Stimulated activated CD8-positive, alpha-beta memory T cell treated with anti-CD3 and anti-CD28 coated beads, Interleukin-7, amount 100 ng/mL, for 48 hours (primary cell): ENCODE measurements around the gene EXOC4.

Experiments
- DNase-seq, 2 donors: peaks; one replicate each; pipeline ENCODE4 v3.0.0-alpha.2; 2020; ENCODE audit warnings: low read depth in 1 of 2; ENCODE audit errors: extremely low read depth in 1 of 2

The EXOC4 gene

DNA sequence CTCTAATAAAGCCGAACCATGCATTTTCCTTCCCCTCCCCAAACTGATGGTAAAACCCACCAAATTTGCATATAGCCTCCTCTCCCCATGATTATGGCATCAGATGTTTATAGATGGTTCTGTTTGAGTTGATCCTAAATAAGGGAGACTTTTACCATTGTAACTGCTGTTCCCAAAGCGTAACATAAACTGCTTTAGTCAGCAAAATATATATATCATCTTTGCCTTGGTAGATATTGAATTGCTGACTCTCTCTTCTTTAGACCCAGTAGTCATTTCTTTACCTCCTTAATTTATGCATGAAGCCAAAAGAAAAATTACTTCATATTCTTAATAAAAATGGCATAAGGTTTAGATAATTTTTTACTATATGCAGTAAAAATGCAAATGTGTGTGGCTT is 788.1 kb downstream of the EXOC4 start:
- DNase-seq: no peak

DNA sequence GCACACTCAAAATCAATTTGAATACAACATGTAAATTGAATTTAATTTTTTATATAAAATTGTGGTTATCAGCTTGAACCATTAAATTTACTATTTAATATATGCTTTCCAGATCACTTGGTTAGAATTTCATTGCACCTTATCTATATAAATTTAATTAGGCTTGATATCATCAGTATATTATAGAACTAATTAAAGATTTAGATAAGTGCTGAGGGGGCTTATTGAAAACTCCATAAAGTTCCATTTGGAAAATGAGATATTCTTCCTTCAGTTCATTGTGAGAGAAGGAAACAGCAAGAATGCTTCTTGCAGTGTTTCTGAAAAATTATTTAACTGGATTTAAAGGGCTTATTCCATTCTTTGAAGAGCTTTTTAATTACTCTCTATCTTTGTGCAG is 788.6 kb downstream of the EXOC4 start:
- DNase-seq: no peak

DNA sequence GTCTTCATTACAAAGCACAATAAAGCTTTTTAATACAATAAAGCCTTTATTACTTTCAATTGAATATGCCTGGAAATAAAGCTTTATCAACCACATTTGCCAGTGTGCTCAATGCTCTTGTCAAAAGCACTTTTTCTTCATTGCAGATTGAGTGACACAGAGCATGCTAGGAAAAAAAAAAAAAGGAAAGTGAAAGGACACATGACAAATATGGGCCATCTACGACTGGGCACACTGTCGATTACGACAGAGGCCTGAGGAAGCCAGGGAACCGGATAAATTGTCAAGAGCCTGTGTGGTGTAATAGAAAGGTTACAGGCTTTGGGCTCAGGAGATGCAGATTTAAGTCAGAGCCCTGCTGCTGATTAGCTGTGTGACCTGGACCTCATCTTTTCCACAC is 789.4 kb downstream of the EXOC4 start:
- no peak for DNase-seq

DNA sequence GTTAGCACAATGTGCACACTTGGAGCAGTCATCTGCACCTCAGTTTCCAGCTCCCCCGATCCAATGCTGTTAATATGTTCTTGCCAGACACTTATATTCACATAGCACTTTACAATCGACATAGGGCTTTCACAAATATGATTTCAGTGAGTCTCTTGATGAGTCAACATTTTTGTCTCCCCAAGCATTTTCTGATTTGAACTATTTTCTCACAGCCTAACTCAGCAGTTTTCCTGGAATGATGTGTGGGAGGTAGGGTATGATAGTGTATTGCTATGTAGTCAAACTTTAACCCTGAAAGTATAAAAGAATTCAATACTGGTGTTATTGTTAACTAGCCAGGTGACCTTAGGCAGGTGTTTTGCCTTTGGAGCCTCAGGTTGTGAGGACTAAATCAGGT is 791.8 kb downstream of the EXOC4 start:
- no peak for DNase-seq

DNA sequence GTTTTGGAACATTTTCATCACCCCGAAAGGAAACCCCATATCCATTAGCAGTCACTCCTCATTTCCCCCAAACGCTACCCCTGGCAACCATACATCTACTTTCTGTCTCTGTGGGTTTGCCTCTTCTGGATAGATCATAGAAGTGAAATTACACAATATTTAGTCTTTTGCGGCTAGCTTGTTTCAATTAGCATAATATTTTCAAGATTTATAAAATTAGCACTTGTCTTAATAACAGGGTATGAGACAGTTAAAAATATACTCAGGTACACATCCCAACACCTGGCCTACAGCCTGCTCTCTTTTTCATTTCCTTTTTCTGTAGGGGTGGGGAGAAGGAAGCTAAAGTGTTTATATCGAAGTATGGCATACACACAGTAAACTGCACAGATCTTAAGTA is 792.8 kb downstream of the EXOC4 start:
- no peak for DNase-seq

DNA sequence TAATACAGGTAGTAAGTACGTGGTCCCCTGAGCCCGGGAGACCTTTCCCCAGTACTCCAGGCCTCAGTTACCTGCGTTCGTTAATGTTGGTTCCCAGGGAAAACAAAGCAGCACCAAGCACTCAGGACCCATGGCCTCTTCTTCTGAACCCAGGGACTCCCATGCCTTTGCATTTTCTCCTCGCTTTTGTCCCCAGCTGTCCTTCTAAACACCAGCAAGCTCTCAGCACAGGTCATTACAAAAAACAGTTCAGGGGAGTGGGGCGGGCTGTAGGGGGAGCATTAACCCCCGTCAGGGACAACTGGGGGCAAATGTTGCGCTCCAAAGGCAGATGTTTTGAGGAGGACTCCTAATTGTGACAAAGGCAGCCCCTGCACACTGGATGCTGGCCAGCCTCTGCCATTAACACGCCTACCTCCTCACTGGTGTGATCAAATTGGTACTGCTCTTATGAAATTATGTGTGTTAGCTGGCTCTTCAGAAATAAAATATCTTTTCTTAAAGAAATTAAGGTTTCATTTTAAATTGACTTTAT is 793.8 kb downstream of the EXOC4 start:
- no peak for DNase-seq

DNA sequence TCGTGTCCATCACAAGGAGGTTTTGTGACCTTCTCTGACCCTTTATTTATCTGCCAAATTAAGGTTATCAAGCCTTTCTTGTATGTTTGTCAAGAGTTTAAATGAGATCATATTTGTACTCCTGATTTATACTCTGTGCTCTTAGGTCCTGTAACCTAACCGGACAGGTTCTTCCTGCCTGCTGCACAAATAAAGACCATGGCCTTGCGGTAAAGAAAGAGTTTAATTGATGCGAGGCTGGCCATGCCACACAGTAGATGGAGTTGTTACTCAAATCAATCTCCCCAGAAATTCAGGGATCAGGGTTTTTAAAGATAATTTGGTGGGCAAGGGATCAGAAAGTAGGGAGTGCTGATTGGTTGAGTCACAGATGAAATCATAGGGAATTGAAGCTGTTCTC is 794.8 kb downstream of the EXOC4 start:
- DNase-seq: no peak

DNA sequence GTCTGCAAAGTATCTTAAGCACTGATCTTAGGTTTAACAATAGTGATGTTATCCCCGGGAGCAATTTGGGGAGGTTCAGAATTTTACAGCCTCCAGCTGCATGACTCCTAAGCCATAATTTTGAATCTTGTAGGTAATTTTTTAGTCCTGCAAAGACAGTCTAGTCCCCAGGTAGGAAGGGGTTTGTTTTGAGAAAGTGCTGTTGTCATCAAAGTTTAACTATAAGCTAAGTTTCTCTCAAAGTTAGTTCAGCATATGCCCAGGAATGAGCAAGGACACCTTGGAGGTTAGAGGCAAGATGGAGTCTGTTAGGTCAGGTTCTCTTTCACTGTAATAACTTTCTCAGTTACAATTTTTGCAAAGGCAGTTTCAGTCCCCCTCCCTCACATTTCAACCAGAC is 795.3 kb downstream of the EXOC4 start:
- DNase-seq: no peak

DNA sequence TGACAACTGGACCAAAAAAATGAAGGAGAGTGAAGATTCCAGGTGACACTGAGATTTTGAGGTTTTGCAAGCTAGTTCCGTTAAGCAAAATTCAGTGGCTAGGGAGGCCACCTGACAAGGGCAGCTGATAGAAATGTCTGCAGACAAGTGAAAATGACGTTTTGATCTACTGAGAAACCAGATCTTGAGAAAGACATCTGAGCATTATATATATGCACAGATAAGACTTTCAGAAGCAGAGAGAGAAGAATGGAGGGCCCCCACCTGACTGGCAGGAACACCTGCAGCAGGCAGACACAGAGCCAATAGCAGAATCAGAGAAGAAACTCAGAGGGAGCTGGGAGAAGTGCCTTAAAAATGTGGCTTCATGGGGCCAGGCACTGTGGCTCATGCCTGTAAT is 798.1 kb downstream of the EXOC4 start:
- DNase-seq: no peak

DNA sequence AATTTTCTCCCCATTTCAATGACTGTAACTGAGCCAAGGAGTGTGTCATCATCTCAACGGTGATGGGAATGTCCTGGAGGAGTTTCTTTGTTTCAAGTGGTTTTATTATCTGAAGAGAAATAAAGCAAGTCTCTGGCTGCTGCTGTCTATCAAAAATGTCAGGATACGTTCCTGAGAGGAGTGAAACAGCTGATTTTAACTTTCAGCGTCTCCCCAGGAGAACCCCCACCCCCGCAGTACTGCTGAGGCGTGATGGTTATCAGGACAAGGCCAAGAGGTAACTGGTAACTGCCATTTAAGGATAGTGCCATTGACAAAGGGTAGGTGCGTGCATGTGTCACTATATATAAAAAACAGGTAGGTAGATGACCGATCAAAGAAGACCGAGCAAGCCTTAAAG is 803.9 kb downstream of the EXOC4 start:
- no peak for DNase-seq

DNA sequence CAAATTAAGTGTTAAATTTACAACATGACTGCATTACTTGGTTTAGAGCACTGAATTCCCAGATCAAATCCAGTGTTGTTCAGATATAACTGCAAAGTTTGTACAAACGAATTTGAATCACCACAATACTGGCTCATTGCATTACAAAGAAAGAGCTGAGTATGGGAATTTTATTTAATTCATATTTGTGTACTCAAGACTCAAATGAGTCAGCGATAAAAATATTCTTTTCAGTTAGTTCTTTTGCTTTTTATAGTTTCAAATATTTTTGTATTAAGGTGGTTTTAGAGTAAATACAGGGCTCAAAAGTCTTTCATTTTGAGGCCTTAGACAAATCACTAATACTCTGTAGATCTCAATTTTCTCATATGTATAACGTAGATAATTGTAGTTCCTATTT is 805.6 kb downstream of the EXOC4 start:
- no peak for DNase-seq

DNA sequence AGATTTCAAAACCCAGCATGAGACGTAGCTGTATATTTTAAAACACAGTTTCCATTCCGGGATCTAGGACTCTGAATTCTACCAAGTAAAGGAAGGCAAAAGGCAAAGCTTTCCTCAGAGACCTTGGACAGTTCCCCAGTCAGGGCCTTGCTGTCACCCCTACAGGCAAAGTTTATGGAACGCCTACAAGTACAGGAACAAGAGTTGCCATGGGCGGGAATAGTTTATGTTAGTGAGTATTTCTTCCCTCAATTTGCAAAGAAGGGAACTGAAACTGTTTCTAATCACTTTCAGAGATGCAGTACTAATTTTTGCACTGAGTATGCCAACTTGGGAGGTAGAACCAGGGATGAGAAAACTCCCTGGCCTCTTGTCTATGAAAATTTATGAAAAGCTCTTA is 806.1 kb downstream of the EXOC4 start:
- DNase-seq: no peak

DNA sequence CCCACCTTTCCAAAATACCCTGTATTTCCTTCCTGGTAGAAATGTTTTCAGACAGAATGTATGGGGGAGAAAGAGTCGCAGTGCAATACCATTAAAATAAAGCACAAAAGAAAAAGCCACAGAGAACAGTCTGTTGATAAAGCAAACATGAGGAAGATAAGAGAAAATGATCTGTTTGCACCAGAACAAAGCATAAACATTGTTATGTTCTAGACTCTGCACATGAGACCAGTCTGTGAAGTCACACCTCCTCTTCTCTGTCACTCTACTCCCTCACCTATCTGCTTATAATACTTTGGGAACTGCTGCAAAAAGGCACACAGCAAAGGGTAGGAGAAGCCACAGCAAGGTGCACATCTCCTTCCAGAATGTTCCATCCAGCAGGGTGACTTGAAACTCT is 807.0 kb downstream of the EXOC4 start:
- DNase-seq: no peak

DNA sequence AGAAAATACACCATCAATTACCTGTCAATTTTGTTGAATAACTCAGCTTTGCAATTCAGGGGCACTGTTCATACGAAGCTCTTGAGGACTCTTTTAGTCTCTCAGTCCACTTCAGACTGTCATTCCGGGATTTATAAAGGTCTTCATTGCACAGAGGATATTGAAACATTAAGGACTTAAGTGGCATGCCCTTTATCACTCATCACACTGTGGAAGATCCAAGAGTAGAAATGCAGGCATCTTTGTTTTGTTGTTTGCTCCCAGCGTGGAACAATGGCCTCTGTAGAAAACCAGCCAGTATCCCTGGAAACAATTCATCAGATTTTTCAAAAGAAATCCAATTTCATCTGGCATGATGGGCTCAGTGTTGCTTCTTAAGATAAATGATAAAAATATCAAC is 808.0 kb downstream of the EXOC4 start:
- DNase-seq: no peak

DNA sequence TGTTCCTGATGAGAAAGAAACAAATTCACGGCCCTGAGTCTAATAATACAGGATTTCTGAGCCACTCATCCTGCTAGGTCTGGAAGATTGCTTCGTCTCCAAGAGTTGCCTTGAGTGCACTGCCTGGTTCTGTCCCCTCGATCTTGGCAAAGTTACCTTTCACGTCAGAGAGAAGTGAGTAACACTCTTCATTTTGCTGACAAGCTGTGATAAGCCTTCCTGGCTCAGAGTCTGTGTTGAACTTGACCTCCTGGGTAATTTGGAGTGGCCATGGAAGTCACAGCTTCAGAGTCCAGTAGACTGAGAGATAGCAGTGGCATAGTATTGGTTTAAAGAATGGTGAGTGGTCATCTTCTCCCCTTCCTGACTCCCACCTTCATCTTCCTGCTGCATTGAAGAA is 809.6 kb downstream of the EXOC4 start:
- DNase-seq: no peak

DNA sequence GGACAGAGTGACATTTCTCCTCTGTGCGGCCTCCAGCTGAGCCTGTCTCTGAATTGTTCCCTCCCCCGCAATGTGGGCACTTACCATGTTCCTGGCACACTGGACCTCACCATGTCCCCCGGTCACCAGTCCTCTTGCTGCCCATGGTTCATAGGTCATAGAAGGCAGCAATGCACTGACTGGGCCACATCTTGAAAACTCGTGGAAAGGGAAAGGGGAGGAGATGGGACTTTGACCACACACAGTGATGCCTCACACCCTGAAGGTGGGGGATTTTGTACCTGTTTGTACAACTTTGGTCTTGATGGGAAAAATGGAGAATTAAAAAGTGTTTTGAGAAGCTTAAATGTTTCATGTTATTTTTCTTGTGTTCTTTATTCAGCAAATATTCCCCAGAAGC is 812.5 kb downstream of the EXOC4 start:
- no peak for DNase-seq

DNA sequence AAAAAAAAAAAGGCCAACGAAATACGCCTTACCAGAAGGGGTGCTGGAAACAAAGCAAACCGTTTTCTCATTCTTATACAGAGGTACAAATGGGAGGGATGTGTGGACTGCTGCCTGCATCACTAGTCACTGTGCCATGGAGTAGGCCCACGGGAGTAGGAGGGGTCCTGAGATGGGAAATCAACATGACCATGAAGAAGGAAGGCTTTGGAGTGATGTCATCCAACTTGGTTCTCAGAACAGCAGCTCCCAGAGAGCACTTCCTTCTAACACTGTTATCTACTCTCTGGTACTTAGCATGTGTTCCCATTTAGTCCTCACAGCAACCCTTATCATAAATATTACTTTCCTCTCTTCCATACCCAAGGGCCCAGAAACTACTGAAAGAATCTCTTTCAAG is 814.3 kb downstream of the EXOC4 start:
- no peak for DNase-seq

DNA sequence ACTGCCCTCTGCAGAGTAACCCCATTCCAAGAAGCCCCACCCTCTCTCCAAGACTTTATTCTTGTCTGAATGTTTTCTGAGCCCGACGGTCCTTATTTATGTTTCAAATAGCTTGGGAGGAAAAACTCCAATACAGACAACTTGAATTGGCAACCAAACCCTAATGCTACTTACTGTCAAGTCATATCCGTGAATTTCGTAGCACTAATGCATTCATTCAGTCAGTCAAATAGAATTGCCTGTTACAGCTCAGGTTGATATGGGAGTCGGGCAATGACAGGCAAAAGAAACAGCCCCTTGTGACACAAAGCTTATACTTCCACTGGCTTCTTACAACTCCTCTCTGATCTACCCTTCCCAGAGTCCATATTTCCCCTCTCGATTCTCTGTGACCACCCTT is 815.8 kb downstream of the EXOC4 start:
- no peak for DNase-seq

DNA sequence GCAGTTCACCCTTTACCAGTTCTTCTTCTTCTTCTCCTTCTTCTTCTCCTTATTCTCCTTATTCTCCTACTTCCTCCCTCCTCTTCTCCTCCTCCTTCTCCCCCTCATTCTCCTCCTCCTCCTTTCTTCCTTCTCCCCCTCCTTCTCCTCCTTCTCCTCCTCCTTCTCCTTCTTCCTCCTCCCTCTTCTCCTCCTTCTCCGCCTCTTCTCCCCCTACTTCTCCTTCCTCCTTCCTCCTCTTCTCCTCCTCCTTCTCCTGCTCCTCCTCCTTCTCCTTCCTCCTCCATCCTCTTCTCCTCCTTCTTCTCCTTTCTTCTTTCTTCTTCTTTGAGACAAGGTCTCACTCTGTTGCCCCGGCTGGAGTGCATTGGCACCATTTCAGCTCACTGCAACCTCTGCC is 816.3 kb downstream of the EXOC4 start:
- no peak for DNase-seq

DNA sequence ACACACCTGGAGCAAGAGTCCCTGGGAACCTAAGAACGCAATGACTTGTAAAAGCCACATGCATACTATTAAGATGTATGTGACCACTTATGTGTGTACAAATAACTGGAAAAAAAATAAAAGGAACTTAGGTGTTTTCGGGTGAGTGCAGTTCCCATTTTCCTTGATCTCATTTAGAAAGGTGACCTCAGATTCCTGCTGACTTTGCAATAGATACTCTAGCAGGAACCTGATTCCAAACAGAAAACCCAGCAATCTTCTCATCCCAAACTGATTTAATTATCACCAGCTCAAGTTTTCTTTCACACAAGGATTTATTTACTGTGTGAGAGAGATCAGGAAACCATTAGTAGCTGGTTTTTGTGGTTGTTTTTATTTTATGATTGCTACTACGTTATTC is 817.8 kb downstream of the EXOC4 start:
- DNase-seq: no peak

DNA sequence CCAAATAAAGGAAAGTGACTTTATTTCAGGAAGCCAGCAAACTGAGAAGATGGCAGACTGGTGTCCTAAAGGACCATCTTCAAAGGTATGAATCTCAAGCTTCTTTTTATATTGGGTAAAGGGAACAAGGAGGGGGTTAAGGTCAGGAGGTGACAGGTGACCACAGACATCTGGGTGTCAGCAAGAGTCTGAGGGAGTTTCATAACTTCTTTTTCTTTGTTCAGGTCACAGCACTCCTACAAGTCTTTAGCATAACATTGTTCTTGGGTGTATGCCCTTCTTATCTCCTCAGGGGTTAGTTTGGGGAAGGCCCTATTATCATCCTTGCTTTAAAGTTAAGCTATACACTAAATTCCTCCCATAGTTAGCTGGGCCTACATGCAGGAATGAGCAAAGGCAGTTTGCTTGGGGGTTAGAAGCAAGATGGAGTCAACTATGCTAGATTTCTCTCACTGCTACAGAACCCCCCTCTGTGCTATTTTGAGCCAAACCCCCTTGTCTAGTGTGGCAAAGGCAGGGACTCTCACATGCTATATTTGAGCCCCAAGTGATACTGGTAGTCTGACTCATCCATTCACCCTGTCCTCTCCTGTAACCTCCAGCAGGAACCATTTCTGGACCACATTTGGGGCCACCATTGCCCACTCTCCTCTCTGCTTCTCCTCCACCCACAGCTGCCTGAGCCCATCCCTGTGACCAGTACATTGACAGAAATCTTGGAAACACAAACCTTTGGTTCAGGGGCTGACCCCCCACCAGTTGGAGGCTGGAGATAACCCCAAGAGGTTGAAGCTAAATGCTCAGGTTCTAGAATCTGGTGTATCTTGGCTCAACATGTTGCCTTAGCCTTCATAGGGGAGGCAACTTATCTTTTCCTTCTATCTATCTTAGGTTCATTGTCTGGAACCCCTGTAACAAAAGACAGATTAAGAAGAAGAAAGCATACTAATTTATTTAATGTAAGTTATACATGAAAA is 818.8 kb downstream of the EXOC4 start:
- DNase-seq: no peak

DNA sequence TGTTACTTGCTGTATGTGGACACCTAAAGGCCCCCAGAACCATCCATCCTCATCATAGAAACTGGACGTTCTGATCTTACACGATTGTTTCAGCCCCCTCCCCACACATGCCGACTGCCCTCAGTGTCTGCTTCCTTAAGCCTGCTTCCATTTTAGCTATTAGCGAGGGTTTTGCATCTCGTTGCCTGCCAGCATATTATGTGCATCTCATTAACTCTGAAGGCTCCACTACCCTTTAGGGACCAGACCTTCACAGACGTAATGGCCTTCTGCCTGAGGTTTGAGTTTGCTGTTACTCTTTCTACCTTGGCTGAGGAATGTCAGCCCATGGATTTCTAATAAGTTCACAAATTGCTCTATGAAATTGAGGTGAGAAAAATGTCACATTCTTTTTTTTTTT is 820.4 kb downstream of the EXOC4 start:
- DNase-seq: no peak

DNA sequence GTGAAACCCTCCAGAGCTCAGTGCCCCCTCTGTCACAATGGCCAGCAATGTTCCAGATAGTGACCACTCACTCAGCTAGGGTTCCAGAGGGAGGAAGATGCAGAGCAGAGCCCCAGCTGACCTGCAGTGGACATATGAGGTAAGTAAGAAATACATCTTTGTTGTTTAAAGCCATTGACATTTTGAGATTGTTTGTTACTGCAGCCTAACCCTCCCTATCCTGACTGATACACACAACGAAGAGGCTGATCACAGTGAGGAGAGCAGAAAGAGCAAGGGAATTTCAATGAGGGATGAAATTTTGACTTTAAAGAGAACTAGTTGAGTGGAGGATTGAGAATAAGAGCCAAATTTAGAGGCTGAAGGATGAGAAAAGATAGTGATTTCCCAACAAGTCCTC is 822.9 kb downstream of the EXOC4 start:
- no peak for DNase-seq
